Measurements from ENCODE around the gene LILRB2. TPM values are rescaled to one million over a fixed set of nuclear protein-coding genes. Genes with fewer than 3 reads are reported as not detected.

The LILRB2 gene
- total RNA-seq, 1 experiment from 2014 or later: not detected

DNA sequence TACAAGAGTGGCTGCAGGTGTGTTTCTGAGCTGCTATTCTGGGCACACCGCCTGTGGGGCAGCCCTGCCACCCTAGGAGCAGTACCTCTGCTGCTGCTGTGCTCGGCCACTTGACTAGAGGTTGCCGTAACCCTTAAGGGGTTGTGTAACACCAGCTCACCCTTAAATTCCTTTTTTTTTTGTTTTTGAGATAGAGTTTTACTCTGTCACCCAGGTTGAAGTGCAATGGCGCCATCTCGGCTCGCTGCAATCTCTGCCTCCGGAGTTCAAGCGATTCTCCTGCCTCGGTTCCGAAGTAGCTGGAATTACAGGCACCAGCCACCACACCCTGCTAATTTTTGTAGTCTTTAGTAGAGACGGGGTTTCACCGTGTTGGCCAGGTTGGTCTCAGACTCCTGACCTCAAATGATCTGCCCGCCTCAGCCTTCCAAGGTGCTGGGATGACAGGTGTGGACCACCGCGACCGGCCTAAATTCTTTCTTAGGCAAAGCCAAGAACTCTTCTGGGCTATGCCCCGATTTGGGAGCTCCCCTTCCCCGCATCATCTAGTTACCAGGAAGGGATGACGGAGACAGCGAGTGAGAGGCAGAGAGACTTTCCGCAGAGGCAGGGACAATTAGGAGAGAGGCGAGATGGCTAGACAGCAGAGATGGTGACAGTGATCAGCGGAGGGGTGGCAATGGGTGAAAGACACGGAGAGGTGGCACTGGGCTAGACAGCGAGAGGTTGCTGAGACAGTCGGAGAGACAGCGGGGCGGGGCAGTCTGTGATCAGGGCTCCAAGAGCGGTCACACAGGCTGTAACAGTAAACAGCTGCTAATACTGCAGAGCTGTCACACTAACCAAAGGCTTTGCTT, 36.4 kb upstream of the LILRB2 start:
- CTCF ChIA-PET: interaction anchor here (2.3 kb wide), 1 partner anchor 8 kb away, joined by 7 read pairs; no protein-coding TSS in a partner anchor
- Histone ChIP-seq H3K9ac (ENCODE audit: low read length) (no peak overlapping the region), H3K79me2 (ENCODE audit: insufficient read depth, low read length) (no peaks in the 10 kb centered on the region), H4K20me1 (ENCODE audit: insufficient read depth) (no peaks in the 10 kb centered on the region), H3K4me2 (ENCODE audit: low read length) (no peak overlapping the region), H3K4me3 (replicated peaks in 1 of 2; ENCODE audit: low read depth in 1 of 2, low read length in 2 of 2) (no peak overlapping the region), H3K4me1 (ENCODE audit: control insufficient read depth in 1 of 2, insufficient read depth in 2 of 2, low read length in 2 of 2) (no peaks in the 10 kb centered on the region), H3K27ac (ENCODE audit: low read depth, low read length) (no peak overlapping the region), H2AFZ (ENCODE audit: low read depth, low read length, poor library complexity, severe bottlenecking) (no peak overlapping the region), H3K27me3 (ENCODE audit: insufficient read depth, low read length) (no peaks in the 10 kb centered on the region), H3K36me3 (ENCODE audit: control insufficient read depth in 1 of 2, insufficient read depth in 2 of 2, low read length in 2 of 2) (no peaks in the 10 kb centered on the region), H3K9me2 (ENCODE audit: insufficient read depth) (no peaks in the 10 kb centered on the region), H3K9me3 (ENCODE audit: control insufficient read depth in 1 of 2, insufficient read depth in 1 of 2, low read depth in 1 of 2, low read length in 2 of 2) (peaks cover 0 to 6% of the 10 kb centered on the region in 2 experiments; a peak in 2 of 4 replicates)
- BruUV-seq (replicated peaks): no TSS peak
- TF ChIP-seq EGR1 (IDR thresholded peaks at IDR 0.05; ENCODE audit: low read depth): no peak
- TF ChIP-seq SRF (IDR thresholded peaks at IDR 0.05; ENCODE audit: low read depth): no peak
- TF ChIP-seq ZFX (IDR thresholded peaks at IDR 0.05): no peak
- TF ChIP-seq, protein P1, sequence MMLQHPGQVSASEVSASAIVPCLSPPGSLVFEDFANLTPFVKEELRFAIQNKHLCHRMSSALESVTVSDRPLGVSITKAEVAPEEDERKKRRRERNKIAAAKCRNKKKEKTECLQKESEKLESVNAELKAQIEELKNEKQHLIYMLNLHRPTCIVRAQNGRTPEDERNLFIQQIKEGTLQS (IDR thresholded peaks at IDR 0.05): no peak
- no peak for ATAC-seq
- no peak for DNase-seq (ENCODE audit: low read depth, low spot score)
- RAD21 ChIA-PET (ENCODE audit: low non-redundant PET in 1 of 2, low total read pairs in 2 of 2, uncharacterized antibody in 2 of 2, unreplicated experiment in 2 of 2): no interaction called here
- intact Hi-C loops (cut with micrococcal nuclease): no loop called here
- POLR2A ChIA-PET: no interaction called here

DNA sequence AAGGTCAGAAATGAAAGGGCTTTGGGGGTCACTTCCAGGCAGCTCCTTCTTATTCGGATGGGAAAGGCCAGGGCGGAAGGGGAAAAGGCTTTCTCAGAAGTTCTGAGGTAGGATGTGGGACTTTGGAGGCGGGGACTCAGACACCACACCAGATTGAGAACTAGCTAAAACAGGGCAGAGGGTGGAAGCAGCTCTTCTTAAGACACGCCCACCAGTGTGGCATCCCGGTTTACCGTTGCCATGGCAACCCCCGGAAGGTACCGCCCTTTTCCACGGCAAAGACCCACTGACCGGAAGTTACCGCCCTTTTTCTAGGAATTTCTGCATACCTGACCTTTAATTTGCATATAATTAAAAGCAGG, 35.8 kb upstream of the LILRB2 start:
- Histone ChIP-seq H3K9me2 (ENCODE audit: insufficient read depth) (no peaks in the 10 kb centered on the region), H3K27me3 (ENCODE audit: insufficient read depth, low read length) (no peaks in the 10 kb centered on the region), H3K4me2 (ENCODE audit: low read length) (no peak overlapping the region), H3K27ac (ENCODE audit: low read depth, low read length) (no peak overlapping the region), H3K4me3 (replicated peaks in 1 of 2; ENCODE audit: low read depth in 1 of 2, low read length in 2 of 2) (no peak overlapping the region), H3K9me3 (ENCODE audit: control insufficient read depth in 1 of 2, insufficient read depth in 1 of 2, low read depth in 1 of 2, low read length in 2 of 2) (peaks cover 0 to under 1% of the 10 kb centered on the region in 2 experiments; a peak in 2 of 4 replicates), H3K36me3 (ENCODE audit: control insufficient read depth in 1 of 2, insufficient read depth in 2 of 2, low read length in 2 of 2) (no peaks in the 10 kb centered on the region), H4K20me1 (ENCODE audit: insufficient read depth) (no peaks in the 10 kb centered on the region), H2AFZ (ENCODE audit: low read depth, low read length, poor library complexity, severe bottlenecking) (no peak overlapping the region), H3K9ac (ENCODE audit: low read length) (no peak overlapping the region), H3K4me1 (ENCODE audit: control insufficient read depth in 1 of 2, insufficient read depth in 2 of 2, low read length in 2 of 2) (no peaks in the 10 kb centered on the region), H3K79me2 (ENCODE audit: insufficient read depth, low read length) (no peaks in the 10 kb centered on the region)
- ChIA-PET POLR2A (no interaction called here), CTCF (interaction anchor here (2.3 kb wide), 1 partner anchor 8 kb away, joined by 7 read pairs; no protein-coding TSS in a partner anchor), RAD21 (ENCODE audit: low non-redundant PET in 1 of 2, low total read pairs in 2 of 2, uncharacterized antibody in 2 of 2, unreplicated experiment in 2 of 2) (no interaction called here)
- intact Hi-C loops (cut with micrococcal nuclease): no loop called here
- DNase-seq (ENCODE audit: low read depth, low spot score) (no peak), ATAC-seq (0 out of 2 replicates have a peak, but pooled peaks have one; percentile 27)
- TF ChIP-seq, protein P2, sequence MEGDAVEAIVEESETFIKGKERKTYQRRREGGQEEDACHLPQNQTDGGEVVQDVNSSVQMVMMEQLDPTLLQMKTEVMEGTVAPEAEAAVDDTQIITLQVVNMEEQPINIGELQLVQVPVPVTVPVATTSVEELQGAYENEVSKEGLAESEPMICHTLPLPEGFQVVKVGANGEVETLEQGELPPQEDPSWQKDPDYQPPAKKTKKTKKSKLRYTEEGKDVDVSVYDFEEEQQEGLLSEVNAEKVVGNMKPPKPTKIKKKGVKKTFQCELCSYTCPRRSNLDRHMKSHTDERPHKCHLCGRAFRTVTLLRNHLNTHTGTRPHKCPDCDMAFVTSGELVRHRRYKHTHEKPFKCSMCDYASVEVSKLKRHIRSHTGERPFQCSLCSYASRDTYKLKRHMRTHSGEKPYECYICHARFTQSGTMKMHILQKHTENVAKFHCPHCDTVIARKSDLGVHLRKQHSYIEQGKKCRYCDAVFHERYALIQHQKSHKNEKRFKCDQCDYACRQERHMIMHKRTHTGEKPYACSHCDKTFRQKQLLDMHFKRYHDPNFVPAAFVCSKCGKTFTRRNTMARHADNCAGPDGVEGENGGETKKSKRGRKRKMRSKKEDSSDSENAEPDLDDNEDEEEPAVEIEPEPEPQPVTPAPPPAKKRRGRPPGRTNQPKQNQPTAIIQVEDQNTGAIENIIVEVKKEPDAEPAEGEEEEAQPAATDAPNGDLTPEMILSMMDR (IDR thresholded peaks at IDR 0.05 in 2 of 3, conservative IDR thresholded peaks at IDR 0.05 in 1 of 3; ENCODE audit: borderline replicate concordance in 1 of 3, insufficient read depth in 1 of 3, low read depth in 2 of 3, low read length in 2 of 3): no peak
- TF ChIP-seq, protein P3, sequence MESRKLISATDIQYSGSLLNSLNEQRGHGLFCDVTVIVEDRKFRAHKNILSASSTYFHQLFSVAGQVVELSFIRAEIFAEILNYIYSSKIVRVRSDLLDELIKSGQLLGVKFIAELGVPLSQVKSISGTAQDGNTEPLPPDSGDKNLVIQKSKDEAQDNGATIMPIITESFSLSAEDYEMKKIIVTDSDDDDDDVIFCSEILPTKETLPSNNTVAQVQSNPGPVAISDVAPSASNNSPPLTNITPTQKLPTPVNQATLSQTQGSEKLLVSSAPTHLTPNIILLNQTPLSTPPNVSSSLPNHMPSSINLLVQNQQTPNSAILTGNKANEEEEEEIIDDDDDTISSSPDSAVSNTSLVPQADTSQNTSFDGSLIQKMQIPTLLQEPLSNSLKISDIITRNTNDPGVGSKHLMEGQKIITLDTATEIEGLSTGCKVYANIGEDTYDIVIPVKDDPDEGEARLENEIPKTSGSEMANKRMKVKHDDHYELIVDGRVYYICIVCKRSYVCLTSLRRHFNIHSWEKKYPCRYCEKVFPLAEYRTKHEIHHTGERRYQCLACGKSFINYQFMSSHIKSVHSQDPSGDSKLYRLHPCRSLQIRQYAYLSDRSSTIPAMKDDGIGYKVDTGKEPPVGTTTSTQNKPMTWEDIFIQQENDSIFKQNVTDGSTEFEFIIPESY (IDR thresholded peaks at IDR 0.05; ENCODE audit: extremely low read depth, insufficient replicate concordance, low read length): no peak
- TF ChIP-seq ZFX (IDR thresholded peaks at IDR 0.05) (no peak), ELF1 (IDR thresholded peaks at IDR 0.05; ENCODE audit: borderline replicate concordance, low read depth) (no peak), SP1 (IDR thresholded peaks at IDR 0.05; ENCODE audit: low read depth) (no peak), TCF7L2 (IDR thresholded peaks at IDR 0.05; ENCODE audit: borderline replicate concordance, extremely low read depth, insufficient read depth, insufficient read length) (no peak), FOSL1 (IDR thresholded peaks at IDR 0.05; ENCODE audit: low read depth) (no peak), YY1 (IDR thresholded peaks at IDR 0.05; ENCODE audit: extremely low read depth, insufficient replicate concordance, low read depth, low read length) (no peak), CBX3 (IDR thresholded peaks at IDR 0.05; ENCODE audit: low read depth) (no peak), CEBPB (IDR thresholded peaks at IDR 0.05; ENCODE audit: low read depth) (no peak)
- BruUV-seq (replicated peaks): no TSS peak

Data from HCT116 (cell line).